Osteocyte (in vitro differentiated cells): Measurements from ENCODE around the gene MYO10. TPM values are rescaled to one million over a fixed set of nuclear protein-coding genes. Genes with fewer than 3 reads are reported as not detected.

Experiments
- DNase-seq: peaks from one replicate; pipeline ENCODE4 v3.0.0; 2021; ENCODE audit warnings: mixed read lengths; ENCODE audit not compliant: unreplicated experiment; ENCODE audit errors: extremely low spot score
- H3K27ac Mint-ChIP-seq: one replicate; pipeline ENCODE4 v1.8.0; 2021; ENCODE audit warnings: mild to moderate bottlenecking, mixed read lengths; ENCODE audit not compliant: unreplicated experiment
- H3K27me3 Mint-ChIP-seq: one replicate; pipeline ENCODE4 v1.8.0; 2021; ENCODE audit warnings: mixed read lengths; ENCODE audit not compliant: unreplicated experiment
- H3K36me3 Mint-ChIP-seq: one replicate; pipeline ENCODE4 v1.8.0; 2021; ENCODE audit warnings: mixed read lengths; ENCODE audit not compliant: unreplicated experiment
- H3K4me1 Mint-ChIP-seq: one replicate; pipeline ENCODE4 v1.8.0; 2021; ENCODE audit warnings: mixed read lengths; ENCODE audit not compliant: unreplicated experiment
- H3K4me3 Mint-ChIP-seq: one replicate; pipeline ENCODE4 v1.8.0; 2021; ENCODE audit warnings: mild to moderate bottlenecking, moderate library complexity, mixed read lengths; ENCODE audit not compliant: unreplicated experiment
- H3K9me3 Mint-ChIP-seq: one replicate; pipeline ENCODE4 v1.8.0; 2021; ENCODE audit warnings: mixed read lengths; ENCODE audit not compliant: unreplicated experiment
- CTCF ChIP-seq: fragments of 200-600 bp; sonication (generic); IDR thresholded peaks from 2 replicates; pipeline ENCODE4 v1.5.0; 2021; ENCODE audit warnings: antibody characterized with exemption, mild to moderate bottlenecking, moderate library complexity
- total RNA-seq: library from RNA; stranded (reverse); gene quantifications from 2 replicates; pipeline ENCODE4 v1.2.1, GENCODE V29; 2021

MYO10 gene
- total RNA-seq, 1 donor from 2014 or later, result 87.8 TPM

- DNase-seq, result no peak
- Mint-ChIP-seq H3K27me3 (no peaks in the 10 kb centered on the region), H3K36me3 (peaks cover 5% of the 10 kb centered on the region), H3K4me3 (no peak overlapping the region), H3K27ac (peak overlapping the region; percentile 91), H3K9me3 (no peaks in the 10 kb centered on the region), H3K4me1 (peaks cover 70% of the 10 kb centered on the region)
- TF ChIP-seq CTCF, result no peak
These were observed 125.8 kb downstream of the MYO10 start for GRCh38 chr5:16810208-16810854.

GRCh38 chr5:16809395-16810207, 126.5 kb downstream of the MYO10 start:
- Mint-ChIP-seq H3K4me3 (no peak overlapping the region), H3K36me3 (peaks cover 3% of the 10 kb centered on the region), H3K4me1 (peaks cover 69% of the 10 kb centered on the region), H3K27ac (peak overlapping the region; percentile 91), H3K27me3 (no peaks in the 10 kb centered on the region), H3K9me3 (no peaks in the 10 kb centered on the region)
- no peak for TF ChIP-seq CTCF
- DNase-seq, result no peak

- no peak for TF ChIP-seq CTCF
- Mint-ChIP-seq H3K4me3 (no peak overlapping the region), H3K27me3 (no peaks in the 10 kb centered on the region), H3K36me3 (peaks cover 3% of the 10 kb centered on the region), H3K4me1 (peaks cover 73% of the 10 kb centered on the region), H3K9me3 (no peaks in the 10 kb centered on the region), H3K27ac (peak overlapping the region; percentile 91)
- DNase-seq, result no peak
These were observed 127.1 kb downstream of the MYO10 start for GRCh38 chr5:16809010-16809394.

DNA sequence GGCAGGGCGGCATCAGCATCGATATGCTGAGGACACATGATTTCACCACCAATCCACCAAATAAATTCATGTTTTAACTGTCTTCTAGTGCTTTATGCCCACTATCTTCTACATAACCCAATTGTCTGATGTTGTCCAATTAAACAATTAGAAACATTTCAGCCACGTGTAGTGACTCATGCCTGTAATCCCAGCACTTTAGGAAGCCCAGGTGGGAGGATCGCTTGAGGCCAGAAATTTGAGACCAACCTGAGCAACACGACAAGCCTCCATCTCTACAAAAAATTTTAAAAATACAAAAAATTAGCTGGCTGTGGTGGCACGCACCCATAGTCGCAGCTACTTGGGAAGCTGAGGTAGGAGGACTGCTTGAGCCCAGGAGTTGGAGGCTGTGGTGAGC, 128.1 kb downstream of the MYO10 start:
- Mint-ChIP-seq H3K4me1 (peaks cover 67% of the 10 kb centered on the region), H3K27ac (peak overlapping the region; percentile 15)
- DNase-seq, result no peak

More for the DNA sequence above, 128.1 kb downstream of the MYO10 start:
- H3K9me3 Mint-ChIP-seq, result no peaks in the 10 kb centered on the region
- no peaks in the 10 kb centered on the region for H3K27me3 Mint-ChIP-seq
- no peak overlapping the region for H3K4me3 Mint-ChIP-seq
- TF ChIP-seq CTCF, result no peak
- peaks cover 3% of the 10 kb centered on the region for H3K36me3 Mint-ChIP-seq
